HepG2 (cell line): ENCODE measurements around the gene AARSD1. TPM values are rescaled to one million over a fixed set of nuclear protein-coding genes. Genes with fewer than 3 reads are reported as not detected.

Source experiments
- ARID2 ChIP-seq: sonication (generic); formaldehyde crosslinking; IDR thresholded peaks from 2 replicates; pipeline ENCODE4 v1.8.1; 2022; ENCODE audit warnings: mild to moderate bottlenecking, missing genetic modification reagents, borderline replicate concordance
- ARID4A ChIP-seq: sonication (generic); formaldehyde crosslinking; IDR thresholded peaks from 2 replicates; pipeline ENCODE4 v1.5.0; 2020; ENCODE audit warnings: mild to moderate bottlenecking, missing genetic modification reagents, borderline replicate concordance
- CENPT ChIP-seq: sonication (generic); formaldehyde crosslinking; IDR thresholded peaks from 2 replicates; pipeline ENCODE4 v1.8.0; 2022; ENCODE audit warnings: low read depth, mild to moderate bottlenecking, moderate library complexity, missing genetic modification reagents
- ELF4 ChIP-seq: sonication (generic); formaldehyde crosslinking; IDR thresholded peaks from 2 replicates; pipeline ENCODE4 v1.5.0; 2020; ENCODE audit warnings: missing genetic modification reagents, mild to moderate bottlenecking, moderate library complexity, borderline replicate concordance
- FOXK2 ChIP-seq: fragments of 450-650 bp; IDR thresholded peaks from 2 replicates; pipeline ENCODE4 v1.6.1; 2016
- POLR2G ChIP-seq: fragments of 200-400 bp; formaldehyde crosslinking; IDR thresholded peaks from 2 replicates; pipeline ENCODE4 v1.6.1; 2018; ENCODE audit warnings: mild to moderate bottlenecking, low read depth, low read length, moderate library complexity
- RBM39 ChIP-seq: fragments of 200-400 bp; formaldehyde crosslinking; IDR thresholded peaks from one replicate; pipeline ENCODE4 v1.6.1; 2018; ENCODE audit warnings: antibody characterized with exemption, mild to moderate bottlenecking, low read depth, low read length; ENCODE audit not compliant: poor library complexity, severe bottlenecking
- TERF1 ChIP-seq: sonication (generic); formaldehyde crosslinking; IDR thresholded peaks from 2 replicates; pipeline ENCODE4 v1.8.0; 2022; ENCODE audit warnings: mild to moderate bottlenecking, missing genetic modification reagents, moderate library complexity
- ZFX ChIP-seq: sonication (generic); formaldehyde crosslinking; IDR thresholded peaks from 2 replicates; pipeline ENCODE4 v1.4.0; 2020; ENCODE audit warnings: mild to moderate bottlenecking, low read depth, missing genetic modification reagents, moderate library complexity
- ZNF256 ChIP-seq: sonication (generic); formaldehyde crosslinking; conservative IDR thresholded peaks from 2 replicates; pipeline ENCODE4 v1.4.0; 2020; ENCODE audit warnings: missing genetic modification reagents
- ZNF414 ChIP-seq: sonication (generic); formaldehyde crosslinking; IDR thresholded peaks from 2 replicates; pipeline ENCODE4 v1.5.0; 2020; ENCODE audit warnings: missing genetic modification reagents
- ZNF547 ChIP-seq: sonication (generic); formaldehyde crosslinking; IDR thresholded peaks from 2 replicates; pipeline ENCODE4 v1.5.1; 2020; ENCODE audit warnings: mild to moderate bottlenecking, missing genetic modification reagents
- ZSCAN31 ChIP-seq: sonication (generic); formaldehyde crosslinking; IDR thresholded peaks from 2 replicates; pipeline ENCODE4 v1.5.0; 2020; ENCODE audit warnings: low read depth, mild to moderate bottlenecking, missing genetic modification reagents
- polyA plus RNA-seq, 8 experiments: library from polyadenylated mRNA; depleted of rRNA in 3 of 8; stranded (reverse) in 7 of 8; unstranded in 1 of 8; fragments of >200 nt; fragmentation: Illumina TruSeq in 4 of 8; extraction: Trizol in 4 of 8; gene quantifications; 2 replicates each; pipeline versions ENCODE4 v1.2.1 to v1.2.3, GENCODE V29; 2011 to 2016; ENCODE audit warnings: low read depth in 4 of 8, missing spikeins in 1 of 8, mixed read lengths in 1 of 8; ENCODE audit not compliant: insufficient read depth in 1 of 8
- total RNA-seq, 5 experiments: library from RNA; depleted of rRNA; stranded (reverse); fragments of >200 nt; fragmentation: Illumina TruSeq; extraction: Trizol; gene quantifications; 2 replicates each; pipeline ENCODE4 v1.2.3, GENCODE V29; 2016; ENCODE audit warnings: low read depth in 1 of 5
- TF ChIP-seq, protein P1 (sequence below): sonication (generic); formaldehyde crosslinking; IDR thresholded peaks from 2 replicates; pipeline ENCODE4 v1.5.1; 2020; ENCODE audit warnings: mild to moderate bottlenecking, missing genetic modification reagents, moderate library complexity
- TF ChIP-seq, protein P2 (sequence below): sonication (generic); formaldehyde crosslinking; IDR thresholded peaks from 2 replicates; pipeline ENCODE4 v1.5.0; 2020; ENCODE audit warnings: missing genetic modification reagents, mild to moderate bottlenecking, borderline replicate concordance

The AARSD1 gene
- total and polyA plus RNA-seq, 2 of the 13 experiments (the other 11 are each of a cell fraction or from before 2014, with no cell fraction given), result 24.7 to 29.3 TPM

DNA sequence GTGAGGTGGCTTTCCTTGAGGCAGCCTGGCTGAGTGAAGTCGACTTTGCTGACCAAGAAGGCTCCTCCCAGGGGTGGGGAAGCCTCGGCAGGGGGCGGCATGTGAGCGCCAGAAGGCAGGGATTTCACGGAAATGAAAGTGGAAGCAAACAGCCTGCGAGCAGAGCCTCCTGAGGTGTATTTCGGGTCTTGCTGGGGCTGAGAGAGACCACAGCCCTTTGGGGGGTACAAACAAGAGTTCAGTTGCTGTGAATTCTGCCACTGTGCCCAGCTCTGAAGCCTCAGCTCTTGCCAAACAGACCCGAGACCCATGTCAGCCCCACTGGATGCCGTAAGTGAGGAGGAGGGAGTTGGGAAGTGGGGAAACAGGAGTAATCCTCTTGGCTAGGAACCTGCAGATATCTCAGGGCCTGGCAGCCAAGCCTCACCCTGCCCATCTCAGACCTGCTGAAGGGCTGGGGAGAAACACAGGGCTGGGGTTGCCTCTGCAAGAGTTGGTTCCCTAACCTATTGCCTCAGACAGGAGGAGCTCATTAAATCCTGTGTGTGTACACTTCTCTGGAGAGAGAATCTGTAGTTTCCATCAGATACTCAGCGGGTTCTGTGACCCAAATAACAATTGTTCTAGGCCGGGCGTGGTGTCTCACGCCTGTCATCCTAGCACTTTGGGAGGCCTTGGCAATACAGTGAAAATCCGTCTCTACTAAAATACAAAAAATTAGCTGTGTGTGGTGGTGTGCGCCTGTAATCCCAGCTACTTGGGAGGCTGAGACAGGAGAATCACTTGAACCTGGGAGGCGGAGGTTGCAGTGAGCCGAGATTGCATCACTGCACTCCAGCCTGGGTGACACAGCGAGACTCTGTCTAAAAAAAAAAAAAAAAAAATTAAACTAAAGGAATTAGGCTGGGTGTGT lies 42.6 kb upstream of the AARSD1 start, which contains the start of gene IFI35 (continued):
- TF ChIP-seq TERF1 (CRISPR knock-in tag), result no peak
- TF ChIP-seq, protein P1, sequence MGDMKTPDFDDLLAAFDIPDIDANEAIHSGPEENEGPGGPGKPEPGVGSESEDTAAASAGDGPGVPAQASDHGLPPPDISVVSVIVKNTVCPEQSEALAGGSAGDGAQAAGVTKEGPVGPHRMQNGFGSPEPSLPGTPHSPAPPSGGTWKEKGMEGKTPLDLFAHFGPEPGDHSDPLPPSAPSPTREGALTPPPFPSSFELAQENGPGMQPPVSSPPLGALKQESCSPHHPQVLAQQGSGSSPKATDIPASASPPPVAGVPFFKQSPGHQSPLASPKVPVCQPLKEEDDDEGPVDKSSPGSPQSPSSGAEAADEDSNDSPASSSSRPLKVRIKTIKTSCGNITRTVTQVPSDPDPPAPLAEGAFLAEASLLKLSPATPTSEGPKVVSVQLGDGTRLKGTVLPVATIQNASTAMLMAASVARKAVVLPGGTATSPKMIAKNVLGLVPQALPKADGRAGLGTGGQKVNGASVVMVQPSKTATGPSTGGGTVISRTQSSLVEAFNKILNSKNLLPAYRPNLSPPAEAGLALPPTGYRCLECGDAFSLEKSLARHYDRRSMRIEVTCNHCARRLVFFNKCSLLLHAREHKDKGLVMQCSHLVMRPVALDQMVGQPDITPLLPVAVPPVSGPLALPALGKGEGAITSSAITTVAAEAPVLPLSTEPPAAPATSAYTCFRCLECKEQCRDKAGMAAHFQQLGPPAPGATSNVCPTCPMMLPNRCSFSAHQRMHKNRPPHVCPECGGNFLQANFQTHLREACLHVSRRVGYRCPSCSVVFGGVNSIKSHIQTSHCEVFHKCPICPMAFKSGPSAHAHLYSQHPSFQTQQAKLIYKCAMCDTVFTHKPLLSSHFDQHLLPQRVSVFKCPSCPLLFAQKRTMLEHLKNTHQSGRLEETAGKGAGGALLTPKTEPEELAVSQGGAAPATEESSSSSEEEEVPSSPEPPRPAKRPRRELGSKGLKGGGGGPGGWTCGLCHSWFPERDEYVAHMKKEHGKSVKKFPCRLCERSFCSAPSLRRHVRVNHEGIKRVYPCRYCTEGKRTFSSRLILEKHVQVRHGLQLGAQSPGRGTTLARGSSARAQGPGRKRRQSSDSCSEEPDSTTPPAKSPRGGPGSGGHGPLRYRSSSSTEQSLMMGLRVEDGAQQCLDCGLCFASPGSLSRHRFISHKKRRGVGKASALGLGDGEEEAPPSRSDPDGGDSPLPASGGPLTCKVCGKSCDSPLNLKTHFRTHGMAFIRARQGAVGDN, result peak; percentile 82
- peak; percentile 51; the same call in 1 of the 2 replicates for TF ChIP-seq ZNF414 (CRISPR knock-in tag)
- TF ChIP-seq CENPT, result no peak
- peak; percentile 82; the same call in 1 of the 2 replicates for TF ChIP-seq ZNF256 (CRISPR knock-in tag)
- peak; percentile 67; the same call in 1 of the 2 replicates for TF ChIP-seq ZNF547 (CRISPR knock-in tag)
- TF ChIP-seq ELF4 (CRISPR knock-in tag), result no peak
- no peak for TF ChIP-seq ARID2 (CRISPR knock-in tag)
- TF ChIP-seq ARID4A, result peak; percentile 66; the same call in 1 of the 2 replicates
- TF ChIP-seq ZSCAN31 (CRISPR knock-in tag), result peak; percentile 72; the same call in 1 of the 2 replicates
- TF ChIP-seq FOXK2, result no peak
- TF ChIP-seq ZFX (CRISPR knock-in tag), result peak; percentile 64
- TF ChIP-seq, protein P2, sequence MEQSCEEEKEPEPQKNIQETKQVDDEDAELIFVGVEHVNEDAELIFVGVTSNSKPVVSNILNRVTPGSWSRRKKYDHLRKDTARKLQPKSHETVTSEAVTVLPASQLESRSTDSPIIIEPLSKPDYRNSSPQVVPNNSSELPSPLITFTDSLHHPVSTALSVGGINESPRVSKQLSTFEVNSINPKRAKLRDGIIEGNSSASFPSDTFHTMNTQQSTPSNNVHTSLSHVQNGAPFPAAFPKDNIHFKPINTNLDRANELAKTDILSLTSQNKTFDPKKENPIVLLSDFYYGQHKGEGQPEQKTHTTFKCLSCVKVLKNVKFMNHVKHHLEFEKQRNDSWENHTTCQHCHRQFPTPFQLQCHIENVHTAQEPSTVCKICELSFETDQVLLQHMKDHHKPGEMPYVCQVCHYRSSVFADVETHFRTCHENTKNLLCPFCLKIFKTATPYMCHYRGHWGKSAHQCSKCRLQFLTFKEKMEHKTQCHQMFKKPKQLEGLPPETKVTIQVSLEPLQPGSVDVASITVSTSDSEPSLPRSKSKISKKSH, result peak; percentile 67; the same call in 1 of the 2 replicates
- no peak for TF ChIP-seq RBM39
- TF ChIP-seq POLR2G, result peak; percentile 77
